K562 (cell line): Measurements from ENCODE around the gene ZFAND3. TPM values are rescaled to one million over a fixed set of nuclear protein-coding genes. Genes with fewer than 3 reads are reported as not detected.

ENCODE experiments used
- ATAC-seq: fragments of 200-7000 bp; cut with Tn5 transposase; 3 replicates; pipeline ENCODE4 v1.9.1; 2020; ENCODE audit warnings: moderate library complexity
- BruUV-seq: library from RNA; stranded (reverse); fragments of 400-500 nt; replicated peaks from 2 replicates; lab custom pipeline; 2021; lab: Mats Ljungman, UMichigan
- CTCF ChIA-PET: fragments of 300-600 bp; formaldehyde crosslinking; extraction: SDS; loops from one replicate; lab custom pipeline; 2021; ENCODE audit warnings: low intra/inter-chr PET ratio; lab: Yijun Ruan, JAX
- POLR2A ChIA-PET: fragments of 300-600, 350-650 bp; sonication (Branson Sonifier 250); formaldehyde crosslinking; extraction: SDS; loops from one replicate; lab custom pipeline; 2021; ENCODE audit warnings: antibody characterized with exemption, inconsistent platforms; lab: Yijun Ruan, JAX
- DNase-seq, 4 experiments: peaks; one replicate each; pipeline versions ENCODE4 v3.0.0 to v3.0.0-alpha.2; 2011 to 2018; ENCODE audit warnings: low spot score in 3 of 4, mixed read lengths in 3 of 4; ENCODE audit errors: extremely low read depth in 1 of 4
- FAIRE-seq: peaks from 2 replicates; lab custom pipeline; 2011; peaks lifted over from hg19 to GRCh38; lab: Jason Lieb, UNC
- H2AFZ ChIP-seq: 2 replicates; pipeline ENCODE4 v1.6.0; 2011; ENCODE audit warnings: low read depth, low read length, control low read depth, inconsistent platforms
- H3K27ac ChIP-seq: fragments of 200-600 bp; 3 replicates; pipeline ENCODE4 v1.8.0; 2011; ENCODE audit warnings: low read depth, mild to moderate bottlenecking, control low read depth, inconsistent platforms, low read length, moderate library complexity, mixed read lengths; ENCODE audit errors: extremely low read depth
- H3K27me3 ChIP-seq, 2 experiments: fragments of 300-600 bp in 1 of 2; 2 replicates in 1 of 2; 3 replicates in 1 of 2; pipeline versions ENCODE4 v1.6.0 to v1.8.0; 2011; ENCODE audit warnings: inconsistent platforms in 2 of 2, low read length in 2 of 2, mild to moderate bottlenecking in 1 of 2, mixed read lengths in 1 of 2, moderate library complexity in 1 of 2; ENCODE audit not compliant: control insufficient read depth in 2 of 2, insufficient read depth in 2 of 2
- H3K36me3 ChIP-seq: fragments of 300-600 bp; 3 replicates; pipeline ENCODE4 v1.8.0; 2011; ENCODE audit warnings: mild to moderate bottlenecking, low read length, inconsistent platforms; ENCODE audit not compliant: control insufficient read depth, insufficient read depth
- H3K4me1 ChIP-seq, 2 experiments: fragments of 200-600 bp in 1 of 2; replicated peaks in 1 of 2; 2 replicates in 1 of 2; 3 replicates in 1 of 2; pipeline versions ENCODE4 v1.5.1 to v1.8.0; 2011; ENCODE audit warnings: inconsistent platforms in 2 of 2, low read length in 2 of 2, mild to moderate bottlenecking in 1 of 2, mixed read lengths in 1 of 2, moderate library complexity in 1 of 2; ENCODE audit not compliant: control insufficient read depth in 2 of 2, insufficient read depth in 2 of 2
- H3K4me2 ChIP-seq: 2 replicates; pipeline ENCODE4 v1.6.1; 2011; ENCODE audit warnings: low read length, control low read depth, inconsistent platforms, mixed read lengths; ENCODE audit not compliant: insufficient read depth
- H3K4me3 ChIP-seq: fragments of 200-600 bp; sonication (generic), shearing (Covaris generic); 2 replicates; pipeline ENCODE4 v1.5.1; 2016; ENCODE audit warnings: control low read depth, inconsistent platforms
- H3K79me2 ChIP-seq: fragments of 200-600 bp; 3 replicates; pipeline ENCODE4 v1.8.0; 2011; ENCODE audit warnings: low read length, inconsistent platforms; ENCODE audit not compliant: control insufficient read depth, insufficient read depth
- H3K9ac ChIP-seq, 2 experiments: 2 replicates each; pipeline versions ENCODE4 v1.6.0 to v1.6.1; 2011; ENCODE audit warnings: low read depth in 2 of 2, low read length in 2 of 2, control low read depth in 1 of 2, inconsistent platforms in 1 of 2, mild to moderate bottlenecking in 1 of 2, mixed read lengths in 1 of 2; ENCODE audit not compliant: insufficient read depth in 1 of 2
- H3K9me1 ChIP-seq: one replicate; pipeline ENCODE4 v1.6.0; 2011; ENCODE audit warnings: inconsistent platforms, mild to moderate bottlenecking, low read length, moderate library complexity; ENCODE audit not compliant: control insufficient read depth, insufficient read depth
- H3K9me3 ChIP-seq: replicated peaks from 2 replicates; pipeline ENCODE4 v1.5.1; 2011; ENCODE audit warnings: low read depth, low read length, inconsistent platforms; ENCODE audit not compliant: control insufficient read depth, insufficient read depth
- H4K20me1 ChIP-seq: replicated peaks from 2 replicates; pipeline ENCODE4 v1.6.1; 2011; ENCODE audit warnings: low read length, inconsistent platforms, mixed read lengths; ENCODE audit not compliant: control insufficient read depth, insufficient read depth
- BRD9 ChIP-seq: fragments of 450-650 bp; IDR thresholded peaks from 2 replicates; pipeline ENCODE4 v1.6.1; 2018; ENCODE audit warnings: low read depth; ENCODE audit not compliant: partially characterized antibody
- EP400 ChIP-seq: fragments of 450-650 bp; IDR thresholded peaks from 2 replicates; pipeline ENCODE4 v1.6.1; 2017; ENCODE audit warnings: antibody characterized with exemption, mild to moderate bottlenecking, moderate library complexity
- FOXO4 ChIP-seq: fragments of 450-650 bp; formaldehyde crosslinking; IDR thresholded peaks from 2 replicates; pipeline ENCODE4 v1.4.0; 2020; ENCODE audit warnings: mild to moderate bottlenecking, moderate library complexity
- GATA2 ChIP-seq: sonication (generic); formaldehyde crosslinking; IDR thresholded peaks from 2 replicates; pipeline ENCODE4 v1.4.0; 2020; ENCODE audit warnings: mild to moderate bottlenecking, missing genetic modification reagents
- PHF21A ChIP-seq: fragments of 450-650 bp; IDR thresholded peaks from 2 replicates; pipeline ENCODE4 v1.6.1; 2017; ENCODE audit warnings: low read depth, borderline replicate concordance
- POLR3A ChIP-seq: IDR thresholded peaks from 2 replicates; pipeline ENCODE4 v1.6.1; 2011; ENCODE audit warnings: borderline replicate concordance, mild to moderate bottlenecking, moderate library complexity; ENCODE audit not compliant: insufficient read length, insufficient read depth; ENCODE audit errors: extremely low read depth
- PYGO2 ChIP-seq: fragments of 450-650 bp; IDR thresholded peaks from 2 replicates; pipeline ENCODE4 v1.6.1; 2016; ENCODE audit warnings: mild to moderate bottlenecking, missing genetic modification characterization, moderate library complexity, missing compliant biosample characterization
- XRCC4 ChIP-seq: IDR thresholded peaks from one replicate; pipeline ENCODE4 v1.6.1; 2011; ENCODE audit not compliant: insufficient read depth, insufficient read length; ENCODE audit errors: extremely low read depth
- ZKSCAN1 ChIP-seq: fragments of 150-350 bp; IDR thresholded peaks from 2 replicates; pipeline ENCODE4 v1.6.1; 2016; ENCODE audit warnings: low read depth, low read length
- ZNF239 ChIP-seq: fragments of 250-450 bp; sonication (Bioruptor Pico); IDR thresholded peaks from 2 replicates; pipeline ENCODE4 v1.4.0; 2020; ENCODE audit warnings: mild to moderate bottlenecking
- WGBS: fragments of 100-300 bp; shearing (Covaris generic); methylation state at CpG from one replicate; pipeline ENCODE4 v1.1.6; 2016; ENCODE audit warnings: low coverage, mixed read lengths; ENCODE audit not compliant: insufficient coverage; ENCODE audit errors: missing lambda C conversion rate; 5-methylcytosine and 5-hydroxymethylcytosine counted together
- in situ Hi-C: fragments of 300-500 bp; cut with MboI; formaldehyde crosslinking; loops from 4 replicates; pipeline ENCODE4 v1.15.0; 2018; ENCODE audit warnings: inconsistent platforms, mixed read lengths
- intact Hi-C: fragments of 100-400 bp; cut with micrococcal nuclease; formaldehyde crosslinking; loops from 2 replicates; pipeline ENCODE4 v1.14.2; 2022
- polyA plus RNA-seq, 8 experiments: library from polyadenylated mRNA; depleted of rRNA in 4 of 8; stranded (reverse) in 5 of 8; unstranded in 3 of 8; fragments of >200 nt; fragmentation: Nextera tagmentation in 2 of 8; fragmentation: Illumina TruSeq in 1 of 8; extraction: Ambion mirVana in 2 of 8; extraction: Trizol in 1 of 8; gene quantifications; 2 replicates each; pipeline versions ENCODE4 v1.2.1 to v1.2.3, GENCODE V29; 2011 to 2014; ENCODE audit warnings: inconsistent platforms in 1 of 8, missing spikeins in 1 of 8
- total RNA-seq, 7 experiments: library from RNA; depleted of rRNA in 6 of 7; stranded (reverse); fragments of >200 nt in 6 of 7; fragmentation: Illumina TruSeq in 2 of 7; extraction: Trizol in 2 of 7; gene quantifications; 2 replicates each; pipeline versions ENCODE4 v1.2.1 to v1.2.3, GENCODE V29; 2011 to 2021; ENCODE audit warnings: low replicate concordance in 1 of 7

The ZFAND3 gene
- total and polyA plus RNA-seq, 9 of the 15 experiments (the other 6 are each of a cell fraction or from before 2014, with no cell fraction given) = 0.81 to 26.6 (median 11.8) TPM

GRCh38 chr6:38191418-38191817 is 371.9 kb downstream of the ZFAND3 start (continued):
- no peak for TF ChIP-seq POLR3A
- no peak for TF ChIP-seq PYGO2 (tag)
- no peak for TF ChIP-seq ZNF239 (CRISPR knock-in tag)
- TF ChIP-seq, all 486 proteins: peak for 0

GRCh38 chr6:38192011-38192410 is 372.5 kb downstream of the ZFAND3 start:
- Histone ChIP-seq H3K9me1 (no peaks in the 10 kb centered on the region), H3K36me3 (no peaks in the 10 kb centered on the region), H3K4me3 (no peak overlapping the region), H2AFZ (no peak overlapping the region), H3K4me2 (no peak overlapping the region), H3K9me3 (no peaks in the 10 kb centered on the region), H3K9ac (no peak overlapping the region), H3K4me1 (no peaks in the 10 kb centered on the region), H4K20me1 (peaks cover 11% of the 10 kb centered on the region), H3K27me3 (peaks cover 32 to 54% of the 10 kb centered on the region in 2 experiments), H3K79me2 (no peaks in the 10 kb centered on the region), H3K27ac (no peak overlapping the region)
- ATAC-seq = no peak
- intact Hi-C loops (no loop called here), in situ Hi-C loops (no loop called here)
- TF ChIP-seq XRCC4 (no peak), BRD9 (no peak), EP400 (no peak), FOXO4 (no peak), GATA2 (CRISPR knock-in tag) (no peak), PHF21A (no peak), ZKSCAN1 (no peak)
- WGBS = 1% methylated on average over 9 of the region's 9 CpGs
- BruUV-seq = no TSS peak
- CTCF ChIA-PET = no interaction called here
- POLR2A ChIA-PET = no interaction called here
- no peak for DNase-seq
- no peak for FAIRE-seq
